Measurements from ENCODE around the gene PARP14. TPM values are rescaled to one million over a fixed set of nuclear protein-coding genes. Genes with fewer than 3 reads are reported as not detected.
"Not testable (repeated sequence)": the region's sequence is repeated elsewhere in the genome, so short reads cannot be mapped to it uniquely, and the experiment has no call there.

The PARP14 gene
- total RNA-seq, 3 donors from 2014 or later (not counting 1 experiment from before 2014, with no cell fraction given) = 77.6 to 92.6 (median 89.9) TPM

DNA sequence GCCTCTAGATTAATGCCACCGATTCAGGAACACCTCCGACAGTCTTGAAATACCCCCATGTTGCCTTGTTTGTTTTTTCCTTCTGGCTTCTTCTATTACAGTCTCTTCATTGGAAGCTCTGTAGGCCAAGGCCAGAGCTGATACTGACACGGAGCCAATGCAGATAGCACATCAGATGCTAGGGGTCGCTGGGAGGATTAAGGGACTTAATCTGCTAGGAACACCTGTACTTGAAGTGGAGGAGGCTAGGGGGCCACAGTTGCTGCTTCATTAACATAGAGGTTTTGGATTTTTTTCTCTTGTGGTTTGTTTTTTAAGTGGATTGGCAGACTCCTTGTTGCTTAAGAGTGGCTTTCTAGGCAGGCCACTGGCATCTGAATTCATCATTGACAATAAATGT lies 49.6 kb downstream of the PARP14 start:
- Histone ChIP-seq H3K9me3 (ENCODE audit: control insufficient read depth, insufficient read depth, low read length) (no peaks in the 10 kb centered on the region), H3K27me3 (ENCODE audit: control insufficient read depth, insufficient read depth, low read length) (no peaks in the 10 kb centered on the region), H3K27ac (ENCODE audit: low read length) (no peak overlapping the region), H3K4me1 (ENCODE audit: control insufficient read depth, insufficient read depth, low read length) (no peaks in the 10 kb centered on the region), H3K36me3 (ENCODE audit: control insufficient read depth, insufficient read depth, low read length) (peaks cover 10% of the 10 kb centered on the region), H3K4me3 (ENCODE audit: low read length) (no peak overlapping the region)
- H3K4me1 Mint-ChIP-seq = no peaks in the 10 kb centered on the region
- 89% methylated on average over 4 of the region's 4 CpGs for WGBS (ENCODE audit: insufficient coverage)
- peak overlapping the region; percentile 36 to 60 for H3K27ac Mint-ChIP-seq
- H3K4me3 Mint-ChIP-seq = no peak overlapping the region
- intact Hi-C loops (cut with micrococcal nuclease) = no loop called here
- TF ChIP-seq CTCF (IDR thresholded peaks at IDR 0.05) = no peak
- DNase-seq (no peak), ATAC-seq (no peak)
- peaks cover 29% of the 10 kb centered on the region for H3K36me3 Mint-ChIP-seq
- no peaks in the 10 kb centered on the region for H3K27me3 Mint-ChIP-seq (ENCODE audit: low read depth in 2 of 2)
- H3K9me3 Mint-ChIP-seq = no peaks in the 10 kb centered on the region

DNA sequence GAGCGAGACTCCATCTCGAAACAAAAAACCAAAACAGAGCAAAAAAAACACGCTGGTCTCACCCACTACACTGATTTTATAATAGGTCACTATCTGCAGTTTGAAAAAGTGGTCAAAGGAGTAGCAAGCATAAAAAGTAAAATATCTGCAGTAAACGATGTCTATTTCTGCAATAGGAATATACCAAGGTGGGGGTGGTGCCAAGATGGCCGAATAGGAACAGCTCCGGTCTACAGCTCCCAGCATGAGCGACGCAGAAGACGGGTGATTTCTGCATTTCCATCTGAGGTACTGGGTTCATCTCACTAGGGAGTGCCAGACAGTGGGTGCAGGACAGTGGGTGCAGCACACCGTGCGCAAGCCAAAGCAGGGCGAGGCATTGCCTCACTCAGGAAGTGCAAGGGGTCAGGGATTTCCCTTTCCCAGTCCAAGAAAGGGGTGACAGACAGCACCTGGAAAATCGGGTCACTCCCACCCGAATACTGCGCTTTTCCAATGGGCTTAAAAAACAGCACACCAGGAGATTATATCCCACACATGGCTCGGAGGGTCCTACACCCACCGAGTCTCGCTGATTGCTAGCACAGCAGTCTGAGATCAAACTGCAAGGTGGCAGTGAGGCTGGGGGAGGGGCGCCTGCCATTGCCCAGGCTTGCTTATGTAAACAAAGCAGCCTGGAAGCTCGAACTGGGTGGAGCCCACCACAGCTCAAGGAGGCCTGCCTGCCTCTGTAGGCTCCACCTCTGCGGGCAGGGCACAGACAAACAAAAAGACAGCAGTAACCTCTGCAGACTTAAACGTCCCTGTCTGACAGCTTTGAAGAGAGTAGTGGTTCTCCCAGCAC lies 52.3 kb downstream of the PARP14 start:
- H3K27me3 ChIP-seq (ENCODE audit: control insufficient read depth, insufficient read depth, low read length); H3K27ac Mint-ChIP-seq; H3K4me3 ChIP-seq (ENCODE audit: low read length); H3K4me1 Mint-ChIP-seq; ATAC-seq; intact Hi-C loops (cut with micrococcal nuclease); H3K27me3 Mint-ChIP-seq (ENCODE audit: low read depth in 2 of 2); H3K4me1 ChIP-seq (ENCODE audit: control insufficient read depth, insufficient read depth, low read length); DNase-seq; H3K9me3 Mint-ChIP-seq; H3K36me3 ChIP-seq (ENCODE audit: control insufficient read depth, insufficient read depth, low read length); H3K9me3 ChIP-seq (ENCODE audit: control insufficient read depth, insufficient read depth, low read length); H3K4me3 Mint-ChIP-seq; H3K27ac ChIP-seq (ENCODE audit: low read length): not testable (repeated sequence)
- H3K36me3 Mint-ChIP-seq = peaks cover 21% of the 10 kb centered on the region
- 95% methylated on average over 19 of the region's 22 CpGs for WGBS (ENCODE audit: insufficient coverage)

- Histone ChIP-seq H3K9me3 (ENCODE audit: control insufficient read depth, insufficient read depth, low read length) (no peaks in the 10 kb centered on the region), H3K27me3 (ENCODE audit: control insufficient read depth, insufficient read depth, low read length) (no peaks in the 10 kb centered on the region), H3K4me3 (ENCODE audit: low read length) (no peak overlapping the region), H3K27ac (ENCODE audit: low read length) (no peak overlapping the region), H3K36me3 (ENCODE audit: control insufficient read depth, insufficient read depth, low read length) (peaks cover 16% of the 10 kb centered on the region), H3K4me1 (ENCODE audit: control insufficient read depth, insufficient read depth, low read length) (no peaks in the 10 kb centered on the region)
- peaks cover 0 to 4% of the 10 kb centered on the region in 2 donors for H3K4me1 Mint-ChIP-seq
- ATAC-seq = no peak
- no peak overlapping the region for H3K4me3 Mint-ChIP-seq
- H3K36me3 Mint-ChIP-seq = peaks cover 26% of the 10 kb centered on the region
- no peaks in the 10 kb centered on the region for H3K9me3 Mint-ChIP-seq
- no peak for DNase-seq
- no peak overlapping the region for H3K27ac Mint-ChIP-seq
- 86% methylated on average over 2 of the region's 3 CpGs for WGBS (ENCODE audit: insufficient coverage)
- no peaks in the 10 kb centered on the region for H3K27me3 Mint-ChIP-seq (ENCODE audit: low read depth in 2 of 2)
- TF ChIP-seq CTCF (IDR thresholded peaks at IDR 0.05) = no peak
- intact Hi-C loops (cut with micrococcal nuclease) = no loop called here
Measured at GRCh38 chr3:122739172-122739571, 58.5 kb downstream of the PARP14 start.

DNA sequence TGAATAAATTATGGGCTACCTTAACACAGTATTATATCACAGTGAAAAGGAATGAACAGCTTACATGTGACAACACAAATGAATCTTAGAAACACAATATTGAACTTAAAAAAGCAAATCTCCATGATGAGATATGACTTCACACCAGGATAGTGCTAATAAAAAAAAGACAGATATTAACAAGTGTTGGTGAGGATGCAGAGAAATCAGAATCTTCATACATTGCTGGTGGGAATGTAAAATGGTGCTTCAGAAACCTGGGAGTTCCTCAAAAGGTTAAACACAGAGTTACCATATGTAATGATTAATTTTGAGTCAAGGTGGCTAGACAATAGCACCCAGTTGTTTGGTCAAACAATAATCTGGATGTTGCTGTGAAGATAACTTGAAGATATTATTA lies 61.6 kb downstream of the PARP14 start:
- H3K36me3 Mint-ChIP-seq = peaks cover 26% of the 10 kb centered on the region
- no peak for DNase-seq
- Histone ChIP-seq H3K27me3 (ENCODE audit: control insufficient read depth, insufficient read depth, low read length) (no peaks in the 10 kb centered on the region), H3K4me1 (ENCODE audit: control insufficient read depth, insufficient read depth, low read length) (no peaks in the 10 kb centered on the region), H3K4me3 (ENCODE audit: low read length) (no peak overlapping the region), H3K9me3 (ENCODE audit: control insufficient read depth, insufficient read depth, low read length) (no peaks in the 10 kb centered on the region), H3K27ac (ENCODE audit: low read length) (no peak overlapping the region), H3K36me3 (ENCODE audit: control insufficient read depth, insufficient read depth, low read length) (peaks cover 16% of the 10 kb centered on the region)
- TF ChIP-seq CTCF (IDR thresholded peaks at IDR 0.05) = no peak
- no peaks in the 10 kb centered on the region for H3K27me3 Mint-ChIP-seq (ENCODE audit: low read depth in 2 of 2)
- ATAC-seq = no peak
- H3K9me3 Mint-ChIP-seq = no peaks in the 10 kb centered on the region
- H3K4me1 Mint-ChIP-seq = peaks cover 0 to 4% of the 10 kb centered on the region in 2 donors
- intact Hi-C loops (cut with micrococcal nuclease) = no loop called here
- no peak overlapping the region for H3K27ac Mint-ChIP-seq
- no peak overlapping the region for H3K4me3 Mint-ChIP-seq

Data from natural killer cell (primary cell).